ENCODE results near the gene ZAP70.
"Not testable (repeated sequence)": the region's sequence is repeated elsewhere in the genome, so short reads cannot be mapped to it uniquely, and the experiment has no call there.

The ZAP70 gene

GRCh38 chr2:97706708-97707345 lies 6.5 kb upstream of the ZAP70 start:
- no peak for DNase-seq (ENCODE audit: low read depth, low spot score)
- POLR2A ChIA-PET: no interaction called here
- CTCF ChIA-PET: interaction anchor here (2.7 to 13.7 kb wide), 3 partner anchors 8 to 678 kb away, joined by 11 to 134 read pairs (median 23); partner anchors contain the start of gene ANKRD36B
- TF ChIP-seq, protein P1, sequence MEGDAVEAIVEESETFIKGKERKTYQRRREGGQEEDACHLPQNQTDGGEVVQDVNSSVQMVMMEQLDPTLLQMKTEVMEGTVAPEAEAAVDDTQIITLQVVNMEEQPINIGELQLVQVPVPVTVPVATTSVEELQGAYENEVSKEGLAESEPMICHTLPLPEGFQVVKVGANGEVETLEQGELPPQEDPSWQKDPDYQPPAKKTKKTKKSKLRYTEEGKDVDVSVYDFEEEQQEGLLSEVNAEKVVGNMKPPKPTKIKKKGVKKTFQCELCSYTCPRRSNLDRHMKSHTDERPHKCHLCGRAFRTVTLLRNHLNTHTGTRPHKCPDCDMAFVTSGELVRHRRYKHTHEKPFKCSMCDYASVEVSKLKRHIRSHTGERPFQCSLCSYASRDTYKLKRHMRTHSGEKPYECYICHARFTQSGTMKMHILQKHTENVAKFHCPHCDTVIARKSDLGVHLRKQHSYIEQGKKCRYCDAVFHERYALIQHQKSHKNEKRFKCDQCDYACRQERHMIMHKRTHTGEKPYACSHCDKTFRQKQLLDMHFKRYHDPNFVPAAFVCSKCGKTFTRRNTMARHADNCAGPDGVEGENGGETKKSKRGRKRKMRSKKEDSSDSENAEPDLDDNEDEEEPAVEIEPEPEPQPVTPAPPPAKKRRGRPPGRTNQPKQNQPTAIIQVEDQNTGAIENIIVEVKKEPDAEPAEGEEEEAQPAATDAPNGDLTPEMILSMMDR (IDR thresholded peaks at IDR 0.05; ENCODE audit: insufficient read depth, low read length, missing control alignments): no peak
- no peak overlapping the region for H3K4me3 ChIP-seq (ENCODE audit: low read depth, low read length)

GRCh38 chr2:97707362-97708047 lies 5.9 kb upstream of the ZAP70 start:
- POLR2A ChIA-PET: no interaction called here
- CTCF ChIA-PET: interaction anchor here (1.1 to 13.7 kb wide), 4 partner anchors 9 to 678 kb away, joined by 3 to 134 read pairs (median 17); partner anchors contain the start of gene ANKRD36B
- no peak for DNase-seq (ENCODE audit: low read depth, low spot score)
- TF ChIP-seq, protein P1 (IDR thresholded peaks at IDR 0.05; ENCODE audit: insufficient read depth, low read length, missing control alignments): no peak
- no peak overlapping the region for H3K4me3 ChIP-seq (ENCODE audit: low read depth, low read length)

DNA sequence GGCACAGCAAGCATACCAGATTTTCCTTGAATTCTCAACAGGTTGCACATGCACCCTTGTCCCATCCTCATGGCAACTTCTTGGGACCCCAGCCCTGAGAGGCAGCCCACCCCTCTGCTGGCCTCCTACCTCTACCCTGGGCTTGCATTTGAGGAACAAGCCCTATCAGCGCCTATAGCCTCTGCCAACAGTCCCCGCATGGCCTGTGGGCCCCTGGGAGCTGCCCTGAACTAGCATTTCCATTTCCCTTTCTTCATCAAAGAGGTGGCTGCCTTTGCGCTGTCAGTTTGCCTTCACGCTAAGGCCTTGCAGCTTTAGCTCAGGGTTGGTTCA lies 5.4 kb upstream of the ZAP70 start:
- DNase-seq (ENCODE audit: low read depth, low spot score): no peak
- CTCF ChIA-PET: interaction anchor here (1.1 to 13.7 kb wide), 4 partner anchors 9 to 677 kb away, joined by 3 to 134 read pairs (median 17); partner anchors contain the start of gene ANKRD36B
- POLR2A ChIA-PET: no interaction called here

GRCh38 chr2:97708608-97709007 lies 4.8 kb upstream of the ZAP70 start:
- POLR2A ChIA-PET: no interaction called here
- no peak for DNase-seq (ENCODE audit: low read depth, low spot score)
- CTCF ChIA-PET: interaction anchor here (1.1 to 13.7 kb wide), 5 partner anchors 10 to 677 kb away, joined by 3 to 134 read pairs (median 11); partner anchors contain the start of gene ANKRD36B
- no peak overlapping the region for H3K4me3 ChIP-seq (ENCODE audit: low read depth, low read length)
- TF ChIP-seq, protein P1 (IDR thresholded peaks at IDR 0.05; ENCODE audit: insufficient read depth, low read length, missing control alignments): no peak

More for the DNA sequence above, 5.4 kb upstream of the ZAP70 start:
- H3K4me3 ChIP-seq (ENCODE audit: low read depth, low read length): no peak overlapping the region
- TF ChIP-seq, protein P1 (IDR thresholded peaks at IDR 0.05; ENCODE audit: insufficient read depth, low read length, missing control alignments): no peak

GRCh38 chr2:97711394-97711711 lies 2.0 kb upstream of the ZAP70 start:
- TF ChIP-seq, protein P1 (IDR thresholded peaks at IDR 0.05; ENCODE audit: insufficient read depth, low read length, missing control alignments): no peak
- CTCF ChIA-PET: interaction anchor here (0.8 to 13.7 kb wide), 2 partner anchors 13 to 121 kb away, joined by 3 to 134 read pairs; no protein-coding TSS in a partner anchor
- DNase-seq (ENCODE audit: low read depth, low spot score): no peak

DNA sequence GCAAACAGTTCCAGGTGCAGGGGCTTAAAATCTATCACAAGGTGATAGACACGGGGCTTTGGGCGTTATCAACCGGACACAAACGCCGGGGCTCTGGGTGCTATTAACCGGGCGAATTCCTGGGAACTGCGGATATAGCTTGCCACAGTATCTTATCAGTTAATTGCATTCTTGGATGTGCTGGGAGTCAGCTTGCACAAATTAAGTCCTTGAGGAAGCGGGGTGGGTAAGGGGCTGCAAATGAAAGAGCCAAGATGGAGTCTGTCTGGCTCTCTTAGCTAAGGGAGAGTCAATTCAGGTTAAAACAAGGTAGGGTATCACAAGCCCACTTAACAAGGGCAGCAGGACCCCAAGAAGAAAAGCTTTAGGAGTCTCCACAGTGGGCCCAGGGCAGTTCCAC lies 1.2 kb upstream of the ZAP70 start:
- POLR2A ChIA-PET; DNase-seq (ENCODE audit: low read depth, low spot score); H3K4me3 ChIP-seq (ENCODE audit: low read depth, low read length): not testable (repeated sequence)
- CTCF ChIA-PET: interaction anchor here (0.9 to 13.7 kb wide), 3 partner anchors 13 to 121 kb away, joined by 3 to 134 read pairs (median 4); no protein-coding TSS in a partner anchor

More at GRCh38 chr2:97711394-97711711, 2.0 kb upstream of the ZAP70 start:
- POLR2A ChIA-PET: no interaction called here
- no peak overlapping the region for H3K4me3 ChIP-seq (ENCODE audit: low read depth, low read length)

All from AG04449 (cell line).